Vagina (tissue), 2 donors: ENCODE data around the gene HDDC3. TPM values are rescaled to one million over a fixed set of nuclear protein-coding genes. Genes with fewer than 3 reads are reported as not detected.

Source experiments
- DNase-seq, 2 donors: peaks; one replicate each; pipeline ENCODE4 v3.0.0-alpha.2; 2017; ENCODE audit errors: extremely low spot score in 2 of 2
- H3K27ac ChIP-seq: fragments of 200-600 bp; sonication (generic); one replicate; pipeline ENCODE4 v1.5.1; 2019
- H3K27me3 ChIP-seq: fragments of 200-600 bp; sonication (generic); one replicate; pipeline ENCODE4 v1.5.1; 2019
- H3K36me3 ChIP-seq, 2 donors: fragments of 200-600 bp; sonication (generic); one replicate each; pipeline ENCODE4 v1.5.1; 2017 to 2019
- H3K4me1 ChIP-seq: fragments of 200-600 bp; sonication (generic); one replicate; pipeline ENCODE4 v1.5.1; 2019
- H3K4me3 ChIP-seq, 2 donors: fragments of 200-600 bp; sonication (generic); 1 replicate in 1 of 2; 2 replicates in 1 of 2; pipeline ENCODE4 v1.5.1; 2016 to 2019
- H3K9me3 ChIP-seq: fragments of 200-600 bp; sonication (generic); one replicate; pipeline ENCODE4 v1.5.1; 2019
- POLR2A ChIP-seq, 2 donors: fragments of 450-650 bp; IDR thresholded peaks; one replicate each; pipeline ENCODE4 v1.6.1; 2017; ENCODE audit warnings: antibody characterized with exemption in 2 of 2, mild to moderate bottlenecking in 2 of 2, moderate library complexity in 2 of 2
- POLR2AphosphoS5 ChIP-seq, 2 donors: sonication (generic); formaldehyde crosslinking; IDR thresholded peaks; one replicate each; pipeline ENCODE4 v1.9.0; 2017; ENCODE audit warnings: antibody characterized with exemption in 2 of 2, mild to moderate bottlenecking in 2 of 2, low read depth in 1 of 2; ENCODE audit not compliant: insufficient read depth in 1 of 2
- intact Hi-C: fragments of 100-400 bp; cut with DNase I; formaldehyde crosslinking; loops from one replicate; pipeline ENCODE4 v1.15.1; 2023
- total RNA-seq: library from RNA; depleted of rRNA; stranded (reverse); fragments of >200 nt; gene quantifications from one replicate; pipeline ENCODE4 v1.2.3, GENCODE V29; 2016
- TF ChIP-seq, protein P1 (sequence below), 3 experiments: fragments of 450-650 bp in 2 of 3; fragments of 200-600 bp in 1 of 3; sonication (generic) in 1 of 3; IDR thresholded peaks; one replicate each; pipeline ENCODE4 v1.5.1; 2017 to 2019; ENCODE audit warnings: antibody characterized with exemption in 3 of 3, mild to moderate bottlenecking in 2 of 3, moderate library complexity in 2 of 3

Gene HDDC3
- total RNA-seq, 1 donor from 2014 or later = 7.9 TPM

- Histone ChIP-seq H3K36me3 (peaks cover 0 to 24% of the 10 kb centered on the region in 2 donors), H3K4me1 (peaks cover 27% of the 10 kb centered on the region), H3K4me3 (peak overlapping the region; percentile 70 to 75), H3K27me3 (no peaks in the 10 kb centered on the region), H3K9me3 (no peaks in the 10 kb centered on the region), H3K27ac (peak overlapping the region; percentile 76)
- TF ChIP-seq POLR2AphosphoS5 (IDR thresholded peaks at IDR 0.05; ENCODE audit: insufficient read depth in 1 of 2, low read depth in 1 of 2) = no peak
- TF ChIP-seq, protein P1, sequence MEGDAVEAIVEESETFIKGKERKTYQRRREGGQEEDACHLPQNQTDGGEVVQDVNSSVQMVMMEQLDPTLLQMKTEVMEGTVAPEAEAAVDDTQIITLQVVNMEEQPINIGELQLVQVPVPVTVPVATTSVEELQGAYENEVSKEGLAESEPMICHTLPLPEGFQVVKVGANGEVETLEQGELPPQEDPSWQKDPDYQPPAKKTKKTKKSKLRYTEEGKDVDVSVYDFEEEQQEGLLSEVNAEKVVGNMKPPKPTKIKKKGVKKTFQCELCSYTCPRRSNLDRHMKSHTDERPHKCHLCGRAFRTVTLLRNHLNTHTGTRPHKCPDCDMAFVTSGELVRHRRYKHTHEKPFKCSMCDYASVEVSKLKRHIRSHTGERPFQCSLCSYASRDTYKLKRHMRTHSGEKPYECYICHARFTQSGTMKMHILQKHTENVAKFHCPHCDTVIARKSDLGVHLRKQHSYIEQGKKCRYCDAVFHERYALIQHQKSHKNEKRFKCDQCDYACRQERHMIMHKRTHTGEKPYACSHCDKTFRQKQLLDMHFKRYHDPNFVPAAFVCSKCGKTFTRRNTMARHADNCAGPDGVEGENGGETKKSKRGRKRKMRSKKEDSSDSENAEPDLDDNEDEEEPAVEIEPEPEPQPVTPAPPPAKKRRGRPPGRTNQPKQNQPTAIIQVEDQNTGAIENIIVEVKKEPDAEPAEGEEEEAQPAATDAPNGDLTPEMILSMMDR (IDR thresholded peaks at IDR 0.05) = no peak
- no peak for TF ChIP-seq POLR2A (IDR thresholded peaks at IDR 0.05)
- DNase-seq = no peak
- intact Hi-C loops = no loop called here
Observed at GRCh38 chr15:90957031-90957790, 24.9 kb upstream of the HDDC3 start.

- peak overlapping the region; percentile 70 to 75 for H3K4me3 ChIP-seq
- no peak for TF ChIP-seq POLR2AphosphoS5 (IDR thresholded peaks at IDR 0.05; ENCODE audit: insufficient read depth in 1 of 2, low read depth in 1 of 2)
- TF ChIP-seq, protein P1 (IDR thresholded peaks at IDR 0.05) = peak; percentile 82 to 94 (median 83)
- no peak for TF ChIP-seq POLR2A (IDR thresholded peaks at IDR 0.05)
- DNase-seq = no peak
- intact Hi-C loops = no loop called here
- H3K27ac ChIP-seq = peak overlapping the region; percentile 76
- H3K4me1 ChIP-seq = peaks cover 27% of the 10 kb centered on the region
- no peaks in the 10 kb centered on the region for H3K9me3 ChIP-seq
- peaks cover 0 to 26% of the 10 kb centered on the region in 2 donors for H3K36me3 ChIP-seq
- no peaks in the 10 kb centered on the region for H3K27me3 ChIP-seq
Observed at GRCh38 chr15:90956274-90957030, 24.1 kb upstream of the HDDC3 start.

GRCh38 chr15:90955624-90956273 is 23.4 kb upstream of the HDDC3 start:
- TF ChIP-seq POLR2AphosphoS5 (IDR thresholded peaks at IDR 0.05; ENCODE audit: insufficient read depth in 1 of 2, low read depth in 1 of 2) (no peak), POLR2A (IDR thresholded peaks at IDR 0.05) (no peak)
- TF ChIP-seq, protein P1 (IDR thresholded peaks at IDR 0.05) = no peak
- H3K4me1 ChIP-seq = peaks cover 27% of the 10 kb centered on the region
- H3K27ac ChIP-seq = no peak overlapping the region
- no peaks in the 10 kb centered on the region for H3K27me3 ChIP-seq
- peak overlapping the region; percentile 85 to 95 for H3K4me3 ChIP-seq
- no peaks in the 10 kb centered on the region for H3K9me3 ChIP-seq
- no peak for DNase-seq
- intact Hi-C loops = no loop called here
- peaks cover 0 to 27% of the 10 kb centered on the region in 2 donors for H3K36me3 ChIP-seq

DNA sequence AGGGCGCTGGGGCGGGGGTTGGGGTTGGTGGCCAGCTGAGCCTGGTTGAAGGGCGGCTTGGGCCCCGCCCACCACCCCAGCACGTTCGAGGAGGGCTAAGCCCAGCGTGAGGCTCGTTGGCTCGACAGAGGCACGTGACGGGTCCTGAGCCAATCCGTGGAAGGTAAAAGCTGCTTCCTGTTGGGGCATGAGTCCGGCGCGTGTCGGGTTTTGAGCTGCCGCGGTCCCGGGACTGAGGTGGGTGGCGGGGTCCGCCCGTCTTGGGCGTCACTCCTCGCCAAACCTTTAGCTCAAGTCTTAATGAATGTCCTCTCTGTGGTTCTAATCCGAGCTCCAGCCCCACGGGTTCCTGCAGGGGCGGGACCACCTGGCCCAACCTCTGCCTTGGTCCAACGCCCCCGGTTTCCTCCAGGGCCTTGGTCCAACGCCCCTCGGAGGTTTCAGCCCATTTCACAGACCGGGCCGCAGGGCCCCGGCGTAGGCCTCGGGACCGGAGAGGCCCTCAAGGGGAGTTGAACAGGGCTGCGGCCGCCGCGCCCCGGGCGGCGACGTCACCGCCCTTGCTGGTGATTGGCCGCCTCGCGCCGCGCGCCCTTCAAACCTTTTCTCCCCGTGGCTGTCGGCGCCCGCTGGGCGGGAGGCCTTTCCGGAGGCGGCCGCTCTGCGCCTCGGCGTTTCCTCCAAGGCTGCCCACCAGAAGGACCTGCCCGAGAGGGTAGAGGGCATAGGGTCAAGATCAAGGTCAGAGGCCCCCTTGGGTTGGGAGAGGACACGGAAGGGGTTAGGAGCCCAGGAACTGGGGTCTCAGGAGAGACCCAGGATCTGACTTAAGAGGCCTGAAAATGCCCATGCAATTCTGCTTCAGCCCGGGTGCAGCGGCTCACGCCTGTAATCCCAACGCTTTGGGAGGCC is 22.6 kb upstream of the HDDC3 start, which contains the start of gene RCCD1:
Gene RCCD1 (plus strand): TSS at position 173 of the 912 bp plus-strand sequence. CDS start 1,851 bp downstream, outside the sequence.
- Histone ChIP-seq H3K27ac (peak within 1 kb of the TSS; percentile 81), H3K4me1 (peaks cover 27% of the 10 kb centered on the region), H3K4me3 (peak within 1 kb of the TSS; percentile 85 to 95), H3K27me3 (no peaks in the 10 kb centered on the region), H3K36me3 (peaks cover 0 to 33% of the 10 kb centered on the region in 2 donors), H3K9me3 (no peaks in the 10 kb centered on the region)
- TF ChIP-seq, protein P1 (IDR thresholded peaks at IDR 0.05) = no peak
- TF ChIP-seq POLR2A (IDR thresholded peaks at IDR 0.05) (peak in 1 of 2 donors; percentile 31), POLR2AphosphoS5 (IDR thresholded peaks at IDR 0.05; ENCODE audit: insufficient read depth in 1 of 2, low read depth in 1 of 2) (peak; percentile 49 to 93)
- DNase-seq = peak in 1 of 2 donors; percentile 97
- intact Hi-C loops = no loop called here
